GM12891 (cell line): ENCODE results near the gene VSIG10L2.

Experiments
- DNase-seq: peaks from one replicate; pipeline ENCODE4 v3.0.0; 2011; ENCODE audit warnings: low spot score; ENCODE audit not compliant: insufficient read length
- FAIRE-seq: peaks from 2 replicates; lab custom pipeline; 2011; peaks lifted over from hg19 to GRCh38; lab: Jason Lieb, UNC
- PAX5 ChIP-seq: IDR thresholded peaks from 2 replicates; pipeline ENCODE4 v1.6.1; 2011; ENCODE audit warnings: low read length, moderate library complexity, mild to moderate bottlenecking; ENCODE audit not compliant: insufficient read depth, severe bottlenecking
- POLR2A ChIP-seq: IDR thresholded peaks from 2 replicates; pipeline ENCODE4 v1.6.1; 2011; ENCODE audit warnings: low read depth, low read length, control low read depth
- POLR2AphosphoS5 ChIP-seq: IDR thresholded peaks from 2 replicates; pipeline ENCODE4 v1.6.1; 2011; ENCODE audit warnings: low read depth, low read length, control low read depth
- POU2F2 ChIP-seq: IDR thresholded peaks from 2 replicates; pipeline ENCODE4 v1.6.1; 2011; ENCODE audit warnings: low read depth, mild to moderate bottlenecking, control low read depth, low read length, moderate library complexity
- SPI1 ChIP-seq: IDR thresholded peaks from 2 replicates; pipeline ENCODE4 v1.6.1; 2011; ENCODE audit warnings: low read depth, low read length, control low read depth
- TAF1 ChIP-seq: IDR thresholded peaks from 2 replicates; pipeline ENCODE4 v1.6.1; 2011; ENCODE audit warnings: low read depth, low read length, control low read depth

VSIG10L2 gene

DNA sequence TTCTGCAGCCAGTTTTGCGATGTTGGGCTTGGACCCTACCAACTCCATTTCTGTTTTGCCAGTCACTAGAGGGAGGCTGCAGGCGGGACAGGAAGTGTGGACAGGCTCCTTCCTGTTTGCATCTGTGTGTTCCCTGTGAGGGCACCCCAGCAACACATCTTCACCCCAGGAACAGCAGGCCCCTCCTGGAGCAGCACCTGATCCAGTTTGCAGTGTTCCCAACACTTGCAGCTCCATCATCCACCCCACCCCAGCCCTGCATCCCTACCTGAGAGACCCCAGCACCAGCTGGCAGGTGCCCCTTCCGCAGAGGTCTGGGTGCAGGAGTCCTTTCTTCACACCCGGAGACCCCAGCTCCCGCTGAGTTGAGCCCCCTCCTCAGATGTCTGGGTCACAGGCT is 7.4 kb upstream of the VSIG10L2 start:
- no peak for TF ChIP-seq SPI1
- TF ChIP-seq POLR2A, result no peak
- no peak for TF ChIP-seq POU2F2
- no peak for TF ChIP-seq POLR2AphosphoS5
- TF ChIP-seq PAX5, result no peak
- no peak for TF ChIP-seq TAF1
- FAIRE-seq (no peak), DNase-seq (no peak)

DNA sequence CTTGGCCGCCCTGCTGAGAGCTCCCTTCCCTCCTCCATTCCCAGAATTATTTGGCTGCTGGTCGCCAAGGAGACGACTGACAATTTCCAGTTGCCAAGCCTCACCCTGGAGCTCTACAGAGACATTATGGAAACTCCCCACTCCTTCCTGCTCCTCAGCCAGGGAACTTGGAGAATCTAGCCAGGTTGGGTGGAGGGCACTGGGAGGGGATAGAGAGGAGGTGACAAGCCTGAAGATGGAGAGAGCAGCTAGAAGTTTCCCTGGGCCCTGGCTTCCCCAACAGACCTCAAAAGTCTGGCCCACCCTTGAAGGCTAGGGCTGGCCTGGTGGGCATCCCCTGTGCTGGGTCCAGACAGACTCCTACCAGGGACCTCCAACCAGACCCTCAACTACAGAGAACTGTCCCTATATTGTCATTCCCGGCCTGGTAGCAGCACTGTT is 6.7 kb upstream of the VSIG10L2 start:
- DNase-seq (no peak), FAIRE-seq (no peak)
- no peak for TF ChIP-seq POLR2AphosphoS5
- no peak for TF ChIP-seq PAX5
- no peak for TF ChIP-seq POU2F2
- TF ChIP-seq POLR2A, result no peak
- TF ChIP-seq SPI1, result no peak
- TF ChIP-seq TAF1, result no peak

DNA sequence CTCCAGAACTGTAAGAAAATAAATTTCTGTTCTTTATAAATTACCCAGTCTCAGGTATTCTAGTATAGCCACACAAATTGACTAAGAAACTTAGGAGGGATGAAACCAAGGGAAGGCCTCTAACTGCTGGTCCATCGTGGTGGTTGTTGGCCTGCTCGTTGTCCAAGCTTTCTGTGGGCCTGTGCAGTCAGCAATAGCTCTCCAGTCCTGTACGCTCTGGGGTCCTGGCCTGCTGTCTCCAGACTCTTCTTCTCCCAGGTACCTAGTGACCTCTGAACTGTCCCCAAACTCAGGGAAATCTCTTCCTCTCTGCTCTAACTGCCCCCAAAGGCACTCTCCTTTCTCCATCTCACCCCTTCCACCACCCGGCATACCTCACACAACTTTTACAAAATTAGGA is 5.7 kb upstream of the VSIG10L2 start:
- FAIRE-seq (no peak), DNase-seq (no peak)
- no peak for TF ChIP-seq POU2F2

DNA sequence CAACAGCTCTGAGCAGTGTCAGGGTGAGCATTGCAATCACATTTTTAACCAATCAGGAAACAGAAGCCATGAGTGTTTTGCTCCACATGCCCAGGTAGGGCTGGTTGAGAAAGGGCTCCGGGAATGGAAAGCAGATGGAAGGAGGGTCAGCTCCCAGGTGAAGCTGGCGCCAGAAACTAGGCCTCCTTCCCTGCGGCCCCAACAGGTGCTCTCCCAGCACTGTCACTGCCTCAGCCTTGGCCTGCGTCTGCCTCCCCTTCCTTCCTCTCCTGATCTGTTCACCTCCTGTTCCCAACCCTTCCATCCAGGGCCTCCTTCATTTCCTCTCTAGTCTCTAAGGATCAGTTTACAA is 4.6 kb upstream of the VSIG10L2 start:
- no peak for FAIRE-seq
- TF ChIP-seq PAX5 (no peak), POU2F2 (no peak), TAF1 (no peak), POLR2A (no peak), POLR2AphosphoS5 (no peak), SPI1 (no peak)

DNA sequence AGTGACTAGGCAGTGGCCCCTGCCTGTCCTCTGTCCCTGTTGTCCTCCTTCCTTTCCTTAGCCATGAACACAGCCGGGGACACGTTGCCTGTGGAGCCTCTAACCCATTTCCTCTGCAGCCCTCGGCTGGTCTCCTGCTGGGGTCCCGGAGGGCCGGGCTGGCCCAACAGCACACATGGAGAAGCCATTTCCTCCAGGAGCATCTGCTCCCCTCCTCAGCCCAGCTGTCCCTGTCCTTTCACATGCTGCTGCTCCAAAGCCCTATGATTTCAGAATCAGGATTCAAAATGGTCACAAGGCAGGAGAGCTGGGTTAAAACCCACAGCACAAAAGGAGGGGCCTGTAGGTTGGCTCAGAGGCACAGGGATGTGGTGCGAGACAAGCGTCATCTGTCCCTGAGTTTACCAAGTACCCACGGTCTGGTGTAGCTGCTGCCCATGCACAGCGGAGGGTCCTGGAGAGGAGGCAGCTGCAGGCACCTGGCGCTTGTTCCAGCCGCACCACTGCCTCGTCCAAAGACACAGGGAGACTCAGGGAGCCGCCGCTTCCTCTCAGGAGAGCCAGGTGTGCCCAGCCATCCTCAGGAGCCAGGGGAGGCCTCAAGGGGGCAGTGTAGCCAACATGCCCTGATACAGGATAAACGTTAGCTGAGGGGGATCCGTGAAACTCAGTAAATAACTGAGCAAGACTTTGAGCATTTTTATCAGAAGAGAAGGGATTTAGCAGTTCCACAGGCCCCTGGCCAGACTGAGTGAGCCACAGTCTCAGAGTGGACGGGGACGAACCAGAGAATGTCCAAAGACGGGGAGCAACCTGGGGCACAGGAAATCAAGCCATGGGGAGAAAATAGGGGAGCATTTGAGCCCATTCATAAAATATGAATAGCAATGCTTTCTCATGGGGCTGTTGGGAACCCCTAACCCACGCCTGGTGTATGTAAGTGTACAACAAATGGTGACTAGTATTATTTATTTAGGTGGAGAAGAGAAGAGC is 3.9 kb upstream of the VSIG10L2 start:
- TF ChIP-seq PAX5, result no peak
- TF ChIP-seq SPI1, result no peak
- TF ChIP-seq POLR2AphosphoS5, result no peak
- no peak for TF ChIP-seq TAF1
- TF ChIP-seq POLR2A, result no peak
- no peak for TF ChIP-seq POU2F2
- FAIRE-seq (peak; percentile 70), DNase-seq (peak; percentile 65)

More for the DNA sequence above, 4.6 kb upstream of the VSIG10L2 start:
- DNase-seq, result no peak

DNA sequence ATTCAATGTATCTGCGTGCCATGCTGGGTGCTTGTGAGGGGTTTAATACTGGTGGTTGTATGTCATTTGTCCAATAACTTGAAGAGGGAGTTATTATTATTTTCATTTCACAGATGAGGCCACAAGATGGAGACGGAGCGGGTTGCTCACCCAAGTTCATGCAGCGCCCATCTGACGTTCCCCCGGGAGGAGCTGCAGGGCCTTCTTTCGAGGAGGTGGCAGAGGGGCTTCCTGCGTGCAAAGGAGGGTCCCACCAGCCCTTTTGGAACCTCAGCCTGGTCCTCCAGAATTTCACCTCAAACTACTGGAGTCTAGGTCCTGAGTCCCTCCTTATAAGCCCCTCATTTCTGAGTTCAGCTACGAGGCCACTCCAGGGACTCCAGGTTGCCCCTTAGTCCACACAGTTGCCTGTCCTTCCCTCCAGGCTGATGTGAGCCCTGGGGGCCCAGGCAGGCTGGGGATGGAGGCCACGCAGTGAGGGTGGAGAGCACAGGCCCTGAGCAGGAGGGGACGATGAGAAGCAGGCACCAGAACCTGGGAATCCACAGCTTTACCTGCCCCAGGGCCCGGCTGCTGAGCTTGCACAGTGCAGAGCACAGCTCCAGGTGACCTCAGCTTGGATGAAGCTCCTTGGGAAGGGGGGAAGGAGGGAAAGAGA is 2.9 kb upstream of the VSIG10L2 start:
- FAIRE-seq, result no peak
- DNase-seq, result no peak
- TF ChIP-seq TAF1 (no peak), POU2F2 (no peak), PAX5 (no peak), POLR2AphosphoS5 (no peak), POLR2A (no peak), SPI1 (no peak)

DNA sequence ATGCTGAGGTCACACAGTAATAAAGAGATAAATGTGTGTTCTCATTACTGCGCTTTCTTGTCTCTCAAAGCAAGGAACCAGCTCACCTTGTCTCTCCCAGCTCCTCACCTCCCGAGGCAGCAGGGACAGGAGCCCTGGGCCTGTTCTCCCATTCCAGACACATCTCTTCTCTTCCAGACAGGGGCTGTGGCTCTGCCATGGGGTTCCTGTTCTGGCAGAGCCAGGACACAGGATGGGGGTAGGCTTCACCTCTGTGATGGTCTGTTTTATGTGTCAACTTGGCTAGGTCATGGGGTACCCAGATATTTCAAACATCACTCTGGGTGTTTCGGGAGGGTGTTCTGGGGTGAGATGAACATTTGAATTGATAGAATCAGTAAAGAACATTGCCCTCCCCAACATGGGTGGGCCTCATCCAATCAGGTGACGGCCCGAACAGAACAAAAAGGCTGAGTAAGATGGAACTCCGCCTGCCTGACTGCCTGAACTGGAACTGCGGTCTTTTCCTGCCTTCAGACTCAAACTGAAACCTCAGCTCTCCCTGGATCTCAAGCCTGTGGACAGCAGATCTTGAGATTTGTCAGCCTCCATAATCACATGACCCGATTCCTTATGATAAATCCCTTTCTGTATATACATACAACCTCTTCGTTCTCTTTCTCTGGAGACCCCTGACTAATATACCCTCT is 2.0 kb upstream of the VSIG10L2 start:
- no peak for DNase-seq
- no peak for TF ChIP-seq POU2F2
- no peak for TF ChIP-seq POLR2AphosphoS5
- TF ChIP-seq SPI1, result no peak
- TF ChIP-seq TAF1, result no peak
- TF ChIP-seq PAX5, result no peak
- TF ChIP-seq POLR2A, result no peak
- no peak for FAIRE-seq

DNA sequence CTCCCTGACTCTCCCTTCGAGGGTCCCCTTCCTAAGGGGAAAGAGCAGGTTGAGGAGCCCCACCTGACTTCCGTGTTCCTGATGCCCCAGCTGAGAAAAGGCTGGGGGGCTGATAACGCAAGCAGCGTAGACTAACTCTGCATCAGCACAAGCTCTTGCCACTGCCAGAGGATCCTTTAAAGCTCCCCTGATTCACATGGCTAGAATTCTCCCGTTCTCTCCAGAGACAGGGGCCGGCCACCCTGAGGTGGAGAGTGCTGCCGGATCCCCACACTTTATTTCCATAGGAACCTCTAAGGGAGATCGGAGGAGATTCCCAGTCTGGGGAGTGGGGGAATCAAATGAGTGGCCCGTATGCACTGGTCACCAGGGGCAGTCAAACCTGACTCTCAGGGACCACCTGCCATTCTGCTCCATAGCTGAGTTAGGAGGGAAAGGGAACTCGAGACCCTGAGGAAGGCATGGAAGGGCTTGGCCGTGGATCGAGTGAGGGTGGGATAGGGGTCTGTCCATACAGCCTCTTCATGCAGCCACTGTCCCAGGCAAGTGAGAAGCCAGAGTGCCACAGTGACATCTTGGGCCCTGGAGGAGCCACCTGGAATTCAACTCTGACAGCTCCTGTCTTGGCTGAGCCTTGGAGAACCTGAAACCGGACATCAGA is 1.4 kb upstream of the VSIG10L2 start:
- no peak for TF ChIP-seq SPI1
- no peak for TF ChIP-seq POLR2A
- TF ChIP-seq POU2F2, result no peak
- no peak for TF ChIP-seq PAX5
- no peak for TF ChIP-seq TAF1
- no peak for TF ChIP-seq POLR2AphosphoS5
- no peak for DNase-seq
- FAIRE-seq, result no peak
